WI38 (cell line): Measurements from ENCODE around the gene SORL1.

Experiments
- H3K4me3 ChIP-seq: 2 replicates; pipeline ENCODE4 v1.5.1; 2011; ENCODE audit warnings: low read depth, mild to moderate bottlenecking, control low read depth, low read length
- TF ChIP-seq, protein P1 (sequence below): IDR thresholded peaks from 2 replicates; pipeline ENCODE4 v1.5.1; 2012; ENCODE audit warnings: low read depth, mild to moderate bottlenecking, control low read depth, low read length

Gene SORL1

DNA sequence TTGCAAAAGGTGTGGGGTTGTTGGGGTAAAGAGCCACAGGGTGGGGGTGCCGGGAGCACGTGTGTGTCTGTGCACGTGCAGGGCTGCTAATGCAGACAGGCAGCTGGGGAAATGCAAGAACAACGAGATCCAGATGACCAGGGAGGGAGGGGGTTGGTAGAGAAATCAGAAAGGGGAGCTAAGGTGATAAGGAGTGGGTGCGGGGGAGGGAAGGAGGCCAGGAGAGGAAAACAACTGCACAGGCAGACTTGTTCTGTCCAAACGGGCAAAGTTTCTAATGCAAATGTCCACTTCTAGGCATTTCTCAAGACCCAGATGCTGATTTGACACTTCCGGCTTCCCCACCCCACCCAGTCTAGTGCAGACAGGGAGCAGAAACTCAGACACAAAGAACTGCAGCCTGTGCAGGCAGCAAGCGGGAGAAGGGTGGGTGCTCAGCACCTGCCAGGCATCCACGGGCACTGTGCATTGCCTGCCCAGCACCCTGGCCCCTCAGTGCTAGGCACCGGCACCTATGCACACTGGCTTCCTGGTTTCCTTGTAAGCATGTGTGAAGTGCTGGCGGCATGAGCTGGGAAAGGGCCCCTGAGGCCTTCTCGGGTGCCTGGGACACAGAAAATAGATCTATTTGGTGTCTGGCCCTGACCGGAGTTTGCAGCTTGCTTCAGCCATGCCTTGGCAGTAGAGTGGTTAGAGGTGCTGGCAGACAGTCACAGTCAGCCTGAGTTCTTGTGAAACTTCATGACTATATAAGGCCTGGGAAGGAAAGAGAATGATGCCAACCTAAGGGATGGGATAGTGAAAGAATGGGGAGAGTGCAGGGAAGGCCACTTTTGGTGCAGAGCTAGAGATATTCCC lies 220.7 kb downstream of the SORL1 start:
- H3K4me3 ChIP-seq, result no peak overlapping the region
- TF ChIP-seq, protein P1, sequence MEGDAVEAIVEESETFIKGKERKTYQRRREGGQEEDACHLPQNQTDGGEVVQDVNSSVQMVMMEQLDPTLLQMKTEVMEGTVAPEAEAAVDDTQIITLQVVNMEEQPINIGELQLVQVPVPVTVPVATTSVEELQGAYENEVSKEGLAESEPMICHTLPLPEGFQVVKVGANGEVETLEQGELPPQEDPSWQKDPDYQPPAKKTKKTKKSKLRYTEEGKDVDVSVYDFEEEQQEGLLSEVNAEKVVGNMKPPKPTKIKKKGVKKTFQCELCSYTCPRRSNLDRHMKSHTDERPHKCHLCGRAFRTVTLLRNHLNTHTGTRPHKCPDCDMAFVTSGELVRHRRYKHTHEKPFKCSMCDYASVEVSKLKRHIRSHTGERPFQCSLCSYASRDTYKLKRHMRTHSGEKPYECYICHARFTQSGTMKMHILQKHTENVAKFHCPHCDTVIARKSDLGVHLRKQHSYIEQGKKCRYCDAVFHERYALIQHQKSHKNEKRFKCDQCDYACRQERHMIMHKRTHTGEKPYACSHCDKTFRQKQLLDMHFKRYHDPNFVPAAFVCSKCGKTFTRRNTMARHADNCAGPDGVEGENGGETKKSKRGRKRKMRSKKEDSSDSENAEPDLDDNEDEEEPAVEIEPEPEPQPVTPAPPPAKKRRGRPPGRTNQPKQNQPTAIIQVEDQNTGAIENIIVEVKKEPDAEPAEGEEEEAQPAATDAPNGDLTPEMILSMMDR, result no peak

DNA sequence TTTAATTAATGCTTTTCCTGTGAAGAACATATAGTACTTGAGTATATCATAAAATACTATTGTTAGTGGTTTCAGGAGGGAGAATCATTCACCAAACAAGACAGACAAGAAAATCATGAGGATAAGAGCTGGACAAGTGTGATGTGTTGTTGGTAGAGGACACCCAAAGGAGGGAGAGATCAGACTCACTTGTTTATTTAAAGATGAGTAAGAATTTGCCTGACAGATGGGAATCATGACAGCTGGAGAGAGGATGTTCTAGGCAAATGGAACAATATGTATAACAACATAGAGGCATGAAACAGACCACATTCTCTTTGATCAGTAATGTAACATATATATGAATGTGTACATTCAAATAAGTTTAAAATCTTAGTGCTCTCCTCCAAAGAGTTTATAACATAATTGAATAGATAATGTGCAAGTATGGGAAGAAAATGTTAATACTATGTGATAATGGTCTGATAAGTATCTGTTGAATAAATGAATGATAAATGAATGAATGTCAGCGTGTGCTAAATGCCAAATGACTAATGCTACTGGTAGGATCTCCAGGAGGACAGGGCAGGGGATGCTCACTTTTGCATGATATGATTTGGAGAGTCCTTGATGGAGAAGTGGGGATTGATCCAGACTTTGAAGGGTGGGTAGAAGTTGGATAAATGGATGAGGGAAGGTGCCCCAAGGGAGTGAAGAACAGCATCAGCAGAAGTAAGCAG lies 229.6 kb downstream of the SORL1 start:
- TF ChIP-seq, protein P1, result no peak
- H3K4me3 ChIP-seq, result no peak overlapping the region
